WTC11 (cell line): Measurements from ENCODE around the gene BTD. TPM values are rescaled to one million over a fixed set of nuclear protein-coding genes. Genes with fewer than 3 reads are reported as not detected.

Experiments used
- ATAC-seq: fragments of 200-7000 bp; cut with Tn5 transposase; 2 replicates; pipeline ENCODE4 v1.10.0; 2021; ENCODE audit warnings: mild to moderate bottlenecking, moderate library complexity
- CTCF ChIA-PET: fragments of 300-600 bp; sonication (Branson Sonifier 250); formaldehyde crosslinking; loops from one replicate; lab custom pipeline; 2021; ENCODE audit warnings: antibody characterized with exemption; lab: Charles Lee
- POLR2A ChIA-PET: fragments of 350-600 bp; sonication (Branson Sonifier 250); formaldehyde crosslinking; loops from one replicate; lab custom pipeline; 2021; ENCODE audit warnings: antibody characterized with exemption; lab: Charles Lee
- DNase-seq: peaks from one replicate; pipeline ENCODE4 v3.0.0; 2021; ENCODE audit warnings: low spot score
- H3K27ac Mint-ChIP-seq: 2 replicates; pipeline ENCODE4 v1.8.0; 2021; ENCODE audit warnings: mixed read lengths
- H3K27me3 Mint-ChIP-seq: 2 replicates; pipeline ENCODE4 v1.8.0; 2021; ENCODE audit warnings: low read depth, mild to moderate bottlenecking, moderate library complexity, mixed read lengths
- H3K36me3 Mint-ChIP-seq: 2 replicates; pipeline ENCODE4 v1.8.0; 2021; ENCODE audit warnings: mixed read lengths
- H3K4me1 Mint-ChIP-seq: 2 replicates; pipeline ENCODE4 v1.8.0; 2022; ENCODE audit warnings: mixed read lengths
- H3K4me3 Mint-ChIP-seq: 2 replicates; pipeline ENCODE4 v1.8.0; 2021; ENCODE audit warnings: mild to moderate bottlenecking, moderate library complexity, mixed read lengths
- H3K9me3 Mint-ChIP-seq: 2 replicates; pipeline ENCODE4 v1.8.0; 2021; ENCODE audit warnings: mixed read lengths
- ATF1 ChIP-seq: sonication (generic); formaldehyde crosslinking; IDR thresholded peaks from 2 replicates; pipeline ENCODE4 v1.8.1; 2023; ENCODE audit warnings: mild to moderate bottlenecking, moderate library complexity, missing genetic modification reagents
- CREB1 ChIP-seq: sonication (generic); formaldehyde crosslinking; IDR thresholded peaks from 2 replicates; pipeline ENCODE4 v1.8.0; 2023; ENCODE audit warnings: mild to moderate bottlenecking, missing genetic modification reagents
- ELF4 ChIP-seq: sonication (generic); formaldehyde crosslinking; IDR thresholded peaks from 2 replicates; pipeline ENCODE4 v1.8.1; 2022; ENCODE audit warnings: low read depth, mild to moderate bottlenecking, moderate library complexity, missing genetic modification reagents
- GTF2I ChIP-seq: fragments of 250-450 bp; sonication (Bioruptor Pico); conservative IDR thresholded peaks from 2 replicates; pipeline ENCODE4 v1.4.0; 2021; ENCODE audit warnings: mild to moderate bottlenecking
- IRF2 ChIP-seq: sonication (generic); formaldehyde crosslinking; IDR thresholded peaks from 2 replicates; pipeline ENCODE4 v1.8.0; 2022; ENCODE audit warnings: low read depth, missing genetic modification reagents, borderline replicate concordance
- NR3C1 ChIP-seq: sonication (generic); formaldehyde crosslinking; conservative IDR thresholded peaks from 2 replicates; pipeline ENCODE4 v1.8.1; 2023; ENCODE audit warnings: low read depth, mild to moderate bottlenecking, missing genetic modification reagents
- RORB ChIP-seq: fragments of 250-450 bp; sonication (Bioruptor Pico); IDR thresholded peaks from 2 replicates; pipeline ENCODE4 v1.9.0; 2021; ENCODE audit warnings: mild to moderate bottlenecking
- ZNF219 ChIP-seq: sonication (generic); formaldehyde crosslinking; IDR thresholded peaks from 2 replicates; pipeline ENCODE4 v1.8.0; 2023; ENCODE audit warnings: missing genetic modification reagents, mild to moderate bottlenecking, borderline replicate concordance
- ZNF263 ChIP-seq: sonication (generic); formaldehyde crosslinking; IDR thresholded peaks from 2 replicates; pipeline ENCODE4 v1.8.1; 2022; ENCODE audit warnings: low read depth, mild to moderate bottlenecking, moderate library complexity, missing genetic modification reagents
- ZNF317 ChIP-seq: sonication (generic); formaldehyde crosslinking; IDR thresholded peaks from 2 replicates; pipeline ENCODE4 v1.8.1; 2023; ENCODE audit warnings: low read depth, mild to moderate bottlenecking, moderate library complexity, missing genetic modification reagents, borderline replicate concordance
- total RNA-seq: library from RNA; stranded (reverse); gene quantifications from 3 replicates; pipeline ENCODE4 v1.2.3, GENCODE V29; 2021
- TF ChIP-seq, protein P1 (sequence below): fragments of 200-600 bp; IDR thresholded peaks from 2 replicates; pipeline ENCODE4 v1.8.0; 2022; ENCODE audit warnings: antibody characterized with exemption
- TF ChIP-seq, protein P2 (sequence below): sonication (generic); formaldehyde crosslinking; IDR thresholded peaks from 2 replicates; pipeline ENCODE4 v1.8.0; 2022; ENCODE audit warnings: mild to moderate bottlenecking, missing genetic modification reagents
- TF ChIP-seq, protein P3 (sequence below): fragments of 250-450 bp; sonication (Bioruptor Pico); IDR thresholded peaks from 2 replicates; pipeline ENCODE4 v1.9.0; 2021; ENCODE audit warnings: mild to moderate bottlenecking, borderline replicate concordance
- TF ChIP-seq, protein P4 (sequence below): fragments of 250-450 bp; sonication (Bioruptor Pico); conservative IDR thresholded peaks from 2 replicates; pipeline ENCODE4 v1.9.0; 2021; ENCODE audit warnings: mild to moderate bottlenecking
- TF ChIP-seq, protein P5 (sequence below): sonication (generic); formaldehyde crosslinking; IDR thresholded peaks from 2 replicates; pipeline ENCODE4 v1.8.1; 2023; ENCODE audit warnings: mild to moderate bottlenecking, missing genetic modification reagents
- TF ChIP-seq, protein P6 (sequence below): sonication (generic); formaldehyde crosslinking; IDR thresholded peaks from 2 replicates; pipeline ENCODE4 v1.8.1; 2022; ENCODE audit warnings: low read depth, missing genetic modification reagents, borderline replicate concordance
- TF ChIP-seq, protein P7 (sequence below): sonication (generic); formaldehyde crosslinking; conservative IDR thresholded peaks from 2 replicates; pipeline ENCODE4 v1.8.1; 2023; ENCODE audit warnings: mild to moderate bottlenecking, low read depth, missing genetic modification reagents, moderate library complexity
- TF ChIP-seq, protein P8 (sequence below): fragments of 250-450 bp; sonication (Bioruptor Pico); IDR thresholded peaks from 2 replicates; pipeline ENCODE4 v1.9.0; 2021; ENCODE audit warnings: moderate library complexity, mild to moderate bottlenecking, inconsistent platforms, borderline replicate concordance

Gene BTD
- total RNA-seq, 1 experiment from 2014 or later = 18.5 TPM

DNA sequence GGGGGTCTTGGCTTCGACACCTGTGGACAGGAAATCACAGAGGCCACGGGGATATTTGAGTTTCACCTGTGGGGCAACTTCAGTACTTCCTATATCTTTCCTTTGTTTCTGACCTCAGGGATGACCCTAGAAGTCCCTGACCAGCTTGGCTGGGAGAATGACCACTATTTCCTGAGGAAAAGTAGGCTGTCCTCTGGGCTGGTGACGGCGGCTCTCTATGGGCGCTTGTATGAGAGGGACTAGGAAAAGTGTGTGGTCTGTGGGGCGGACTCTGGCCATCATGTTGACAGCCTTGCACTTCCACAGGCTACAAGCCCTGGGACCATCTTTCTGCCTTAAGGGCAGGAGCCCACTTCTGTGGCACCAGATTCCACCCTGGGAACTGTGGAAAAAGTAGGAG lies 43.7 kb downstream of the BTD start:
- ChIA-PET POLR2A (no interaction called here), CTCF (no interaction called here)
- Mint-ChIP-seq H3K4me3 (no peak overlapping the region), H3K27me3 (no peaks in the 10 kb centered on the region), H3K27ac (no peak overlapping the region), H3K9me3 (peaks cover 23% of the 10 kb centered on the region), H3K36me3 (peaks cover 46% of the 10 kb centered on the region), H3K4me1 (peaks cover 21% of the 10 kb centered on the region)
- no peak for ATAC-seq
- no peak for DNase-seq
- TF ChIP-seq, protein P1, sequence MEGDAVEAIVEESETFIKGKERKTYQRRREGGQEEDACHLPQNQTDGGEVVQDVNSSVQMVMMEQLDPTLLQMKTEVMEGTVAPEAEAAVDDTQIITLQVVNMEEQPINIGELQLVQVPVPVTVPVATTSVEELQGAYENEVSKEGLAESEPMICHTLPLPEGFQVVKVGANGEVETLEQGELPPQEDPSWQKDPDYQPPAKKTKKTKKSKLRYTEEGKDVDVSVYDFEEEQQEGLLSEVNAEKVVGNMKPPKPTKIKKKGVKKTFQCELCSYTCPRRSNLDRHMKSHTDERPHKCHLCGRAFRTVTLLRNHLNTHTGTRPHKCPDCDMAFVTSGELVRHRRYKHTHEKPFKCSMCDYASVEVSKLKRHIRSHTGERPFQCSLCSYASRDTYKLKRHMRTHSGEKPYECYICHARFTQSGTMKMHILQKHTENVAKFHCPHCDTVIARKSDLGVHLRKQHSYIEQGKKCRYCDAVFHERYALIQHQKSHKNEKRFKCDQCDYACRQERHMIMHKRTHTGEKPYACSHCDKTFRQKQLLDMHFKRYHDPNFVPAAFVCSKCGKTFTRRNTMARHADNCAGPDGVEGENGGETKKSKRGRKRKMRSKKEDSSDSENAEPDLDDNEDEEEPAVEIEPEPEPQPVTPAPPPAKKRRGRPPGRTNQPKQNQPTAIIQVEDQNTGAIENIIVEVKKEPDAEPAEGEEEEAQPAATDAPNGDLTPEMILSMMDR = no peak
- TF ChIP-seq CREB1 (CRISPR knock-in tag) = no peak
- TF ChIP-seq, protein P2, sequence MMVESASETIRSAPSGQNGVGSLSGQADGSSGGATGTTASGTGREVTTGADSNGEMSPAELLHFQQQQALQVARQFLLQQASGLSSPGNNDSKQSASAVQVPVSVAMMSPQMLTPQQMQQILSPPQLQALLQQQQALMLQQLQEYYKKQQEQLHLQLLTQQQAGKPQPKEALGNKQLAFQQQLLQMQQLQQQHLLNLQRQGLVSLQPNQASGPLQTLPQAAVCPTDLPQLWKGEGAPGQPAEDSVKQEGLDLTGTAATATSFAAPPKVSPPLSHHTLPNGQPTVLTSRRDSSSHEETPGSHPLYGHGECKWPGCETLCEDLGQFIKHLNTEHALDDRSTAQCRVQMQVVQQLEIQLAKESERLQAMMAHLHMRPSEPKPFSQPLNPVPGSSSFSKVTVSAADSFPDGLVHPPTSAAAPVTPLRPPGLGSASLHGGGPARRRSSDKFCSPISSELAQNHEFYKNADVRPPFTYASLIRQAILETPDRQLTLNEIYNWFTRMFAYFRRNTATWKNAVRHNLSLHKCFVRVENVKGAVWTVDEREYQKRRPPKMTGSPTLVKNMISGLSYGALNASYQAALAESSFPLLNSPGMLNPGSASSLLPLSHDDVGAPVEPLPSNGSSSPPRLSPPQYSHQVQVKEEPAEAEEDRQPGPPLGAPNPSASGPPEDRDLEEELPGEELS (CRISPR knock-in tag) = no peak
- TF ChIP-seq, protein P3, sequence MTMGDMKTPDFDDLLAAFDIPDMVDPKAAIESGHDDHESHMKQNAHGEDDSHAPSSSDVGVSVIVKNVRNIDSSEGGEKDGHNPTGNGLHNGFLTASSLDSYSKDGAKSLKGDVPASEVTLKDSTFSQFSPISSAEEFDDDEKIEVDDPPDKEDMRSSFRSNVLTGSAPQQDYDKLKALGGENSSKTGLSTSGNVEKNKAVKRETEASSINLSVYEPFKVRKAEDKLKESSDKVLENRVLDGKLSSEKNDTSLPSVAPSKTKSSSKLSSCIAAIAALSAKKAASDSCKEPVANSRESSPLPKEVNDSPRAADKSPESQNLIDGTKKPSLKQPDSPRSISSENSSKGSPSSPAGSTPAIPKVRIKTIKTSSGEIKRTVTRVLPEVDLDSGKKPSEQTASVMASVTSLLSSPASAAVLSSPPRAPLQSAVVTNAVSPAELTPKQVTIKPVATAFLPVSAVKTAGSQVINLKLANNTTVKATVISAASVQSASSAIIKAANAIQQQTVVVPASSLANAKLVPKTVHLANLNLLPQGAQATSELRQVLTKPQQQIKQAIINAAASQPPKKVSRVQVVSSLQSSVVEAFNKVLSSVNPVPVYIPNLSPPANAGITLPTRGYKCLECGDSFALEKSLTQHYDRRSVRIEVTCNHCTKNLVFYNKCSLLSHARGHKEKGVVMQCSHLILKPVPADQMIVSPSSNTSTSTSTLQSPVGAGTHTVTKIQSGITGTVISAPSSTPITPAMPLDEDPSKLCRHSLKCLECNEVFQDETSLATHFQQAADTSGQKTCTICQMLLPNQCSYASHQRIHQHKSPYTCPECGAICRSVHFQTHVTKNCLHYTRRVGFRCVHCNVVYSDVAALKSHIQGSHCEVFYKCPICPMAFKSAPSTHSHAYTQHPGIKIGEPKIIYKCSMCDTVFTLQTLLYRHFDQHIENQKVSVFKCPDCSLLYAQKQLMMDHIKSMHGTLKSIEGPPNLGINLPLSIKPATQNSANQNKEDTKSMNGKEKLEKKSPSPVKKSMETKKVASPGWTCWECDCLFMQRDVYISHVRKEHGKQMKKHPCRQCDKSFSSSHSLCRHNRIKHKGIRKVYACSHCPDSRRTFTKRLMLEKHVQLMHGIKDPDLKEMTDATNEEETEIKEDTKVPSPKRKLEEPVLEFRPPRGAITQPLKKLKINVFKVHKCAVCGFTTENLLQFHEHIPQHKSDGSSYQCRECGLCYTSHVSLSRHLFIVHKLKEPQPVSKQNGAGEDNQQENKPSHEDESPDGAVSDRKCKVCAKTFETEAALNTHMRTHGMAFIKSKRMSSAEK (CRISPR knock-in tag) = no peak
- TF ChIP-seq ZNF317 (CRISPR knock-in tag) = no peak
- no peak for TF ChIP-seq ZNF263
- TF ChIP-seq ZNF219 (CRISPR knock-in tag) = no peak
- TF ChIP-seq RORB = no peak
- no peak for TF ChIP-seq ATF1 (CRISPR knock-in tag)
- TF ChIP-seq, protein P4, sequence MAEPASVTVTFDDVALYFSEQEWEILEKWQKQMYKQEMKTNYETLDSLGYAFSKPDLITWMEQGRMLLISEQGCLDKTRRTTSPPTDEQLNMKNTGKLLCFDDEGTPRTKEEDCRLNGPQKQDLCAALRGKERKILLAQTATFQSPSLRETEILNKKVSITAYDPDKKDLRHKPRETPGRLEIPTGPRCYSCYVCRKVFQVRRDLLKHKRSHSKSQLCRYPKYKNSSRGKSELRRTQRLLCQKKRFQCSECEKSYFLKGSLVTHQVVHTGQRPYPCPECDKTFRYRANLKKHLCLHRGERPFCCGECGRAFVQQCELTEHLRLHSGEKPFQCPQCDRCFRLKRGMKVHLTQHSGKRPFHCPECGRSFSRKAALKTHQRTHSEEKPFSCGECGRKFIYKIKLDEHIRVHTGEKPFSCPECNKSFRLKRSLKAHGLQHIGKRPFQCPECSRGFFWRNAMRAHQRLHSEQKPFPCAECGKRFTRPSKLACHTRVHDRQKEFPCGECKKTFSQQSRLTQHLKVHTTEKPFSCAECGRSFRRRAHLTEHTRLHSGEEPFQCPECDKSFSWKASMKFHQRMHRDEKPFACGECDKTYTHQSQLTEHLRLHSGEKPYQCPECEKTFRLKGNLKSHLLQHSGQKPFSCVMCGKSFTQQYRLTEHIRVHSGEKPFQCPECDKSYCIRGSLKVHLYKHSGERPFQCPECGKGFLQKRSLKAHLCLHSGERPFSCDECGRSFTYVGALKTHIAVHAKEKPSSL (CRISPR knock-in tag) = no peak
- TF ChIP-seq, protein P5, sequence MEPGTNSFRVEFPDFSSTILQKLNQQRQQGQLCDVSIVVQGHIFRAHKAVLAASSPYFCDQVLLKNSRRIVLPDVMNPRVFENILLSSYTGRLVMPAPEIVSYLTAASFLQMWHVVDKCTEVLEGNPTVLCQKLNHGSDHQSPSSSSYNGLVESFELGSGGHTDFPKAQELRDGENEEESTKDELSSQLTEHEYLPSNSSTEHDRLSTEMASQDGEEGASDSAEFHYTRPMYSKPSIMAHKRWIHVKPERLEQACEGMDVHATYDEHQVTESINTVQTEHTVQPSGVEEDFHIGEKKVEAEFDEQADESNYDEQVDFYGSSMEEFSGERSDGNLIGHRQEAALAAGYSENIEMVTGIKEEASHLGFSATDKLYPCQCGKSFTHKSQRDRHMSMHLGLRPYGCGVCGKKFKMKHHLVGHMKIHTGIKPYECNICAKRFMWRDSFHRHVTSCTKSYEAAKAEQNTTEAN = no peak
- TF ChIP-seq NR3C1 (CRISPR knock-in tag) = no peak
- no peak for TF ChIP-seq IRF2 (CRISPR knock-in tag)
- TF ChIP-seq GTF2I (CRISPR knock-in tag) = no peak
- TF ChIP-seq, protein P6, sequence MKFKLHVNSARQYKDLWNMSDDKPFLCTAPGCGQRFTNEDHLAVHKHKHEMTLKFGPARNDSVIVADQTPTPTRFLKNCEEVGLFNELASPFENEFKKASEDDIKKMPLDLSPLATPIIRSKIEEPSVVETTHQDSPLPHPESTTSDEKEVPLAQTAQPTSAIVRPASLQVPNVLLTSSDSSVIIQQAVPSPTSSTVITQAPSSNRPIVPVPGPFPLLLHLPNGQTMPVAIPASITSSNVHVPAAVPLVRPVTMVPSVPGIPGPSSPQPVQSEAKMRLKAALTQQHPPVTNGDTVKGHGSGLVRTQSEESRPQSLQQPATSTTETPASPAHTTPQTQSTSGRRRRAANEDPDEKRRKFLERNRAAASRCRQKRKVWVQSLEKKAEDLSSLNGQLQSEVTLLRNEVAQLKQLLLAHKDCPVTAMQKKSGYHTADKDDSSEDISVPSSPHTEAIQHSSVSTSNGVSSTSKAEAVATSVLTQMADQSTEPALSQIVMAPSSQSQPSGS (CRISPR knock-in tag) = no peak
- TF ChIP-seq, protein P7, sequence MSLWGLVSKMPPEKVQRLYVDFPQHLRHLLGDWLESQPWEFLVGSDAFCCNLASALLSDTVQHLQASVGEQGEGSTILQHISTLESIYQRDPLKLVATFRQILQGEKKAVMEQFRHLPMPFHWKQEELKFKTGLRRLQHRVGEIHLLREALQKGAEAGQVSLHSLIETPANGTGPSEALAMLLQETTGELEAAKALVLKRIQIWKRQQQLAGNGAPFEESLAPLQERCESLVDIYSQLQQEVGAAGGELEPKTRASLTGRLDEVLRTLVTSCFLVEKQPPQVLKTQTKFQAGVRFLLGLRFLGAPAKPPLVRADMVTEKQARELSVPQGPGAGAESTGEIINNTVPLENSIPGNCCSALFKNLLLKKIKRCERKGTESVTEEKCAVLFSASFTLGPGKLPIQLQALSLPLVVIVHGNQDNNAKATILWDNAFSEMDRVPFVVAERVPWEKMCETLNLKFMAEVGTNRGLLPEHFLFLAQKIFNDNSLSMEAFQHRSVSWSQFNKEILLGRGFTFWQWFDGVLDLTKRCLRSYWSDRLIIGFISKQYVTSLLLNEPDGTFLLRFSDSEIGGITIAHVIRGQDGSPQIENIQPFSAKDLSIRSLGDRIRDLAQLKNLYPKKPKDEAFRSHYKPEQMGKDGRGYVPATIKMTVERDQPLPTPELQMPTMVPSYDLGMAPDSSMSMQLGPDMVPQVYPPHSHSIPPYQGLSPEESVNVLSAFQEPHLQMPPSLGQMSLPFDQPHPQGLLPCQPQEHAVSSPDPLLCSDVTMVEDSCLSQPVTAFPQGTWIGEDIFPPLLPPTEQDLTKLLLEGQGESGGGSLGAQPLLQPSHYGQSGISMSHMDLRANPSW (CRISPR knock-in tag) = no peak
- no peak for TF ChIP-seq ELF4 (CRISPR knock-in tag)
- TF ChIP-seq, protein P8, sequence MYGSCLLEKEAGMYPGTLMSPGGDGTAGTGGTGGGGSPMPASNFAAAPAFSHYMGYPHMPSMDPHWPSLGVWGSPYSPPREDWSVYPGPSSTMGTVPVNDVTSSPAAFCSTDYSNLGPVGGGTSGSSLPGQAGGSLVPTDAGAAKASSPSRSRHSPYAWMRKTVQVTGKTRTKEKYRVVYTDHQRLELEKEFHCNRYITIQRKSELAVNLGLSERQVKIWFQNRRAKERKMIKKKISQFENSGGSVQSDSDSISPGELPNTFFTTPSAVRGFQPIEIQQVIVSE = no peak
